Activated naive CD4-positive, alpha-beta T cell treated with anti-CD3 and anti-CD28 coated beads, Interleukin-2, amount 50 U/mL, for 24 hours (primary cell): Measurements from ENCODE around the gene KRTCAP2.
A peak's percentile ranks its signal among the peaks of the same experiment; 100 is the strongest.
"Not testable (repeated sequence)": the region's sequence is repeated elsewhere in the genome, so short reads cannot be mapped to it uniquely, and the experiment has no call there.

Experiments used
- H3K27ac Mint-ChIP-seq: one replicate; pipeline ENCODE4 v1.8.0; 2021; ENCODE audit warnings: mild to moderate bottlenecking, mixed read lengths
- H3K27me3 Mint-ChIP-seq: one replicate; pipeline ENCODE4 v1.8.0; 2021; ENCODE audit warnings: mixed read lengths
- H3K36me3 Mint-ChIP-seq: one replicate; pipeline ENCODE4 v1.8.0; 2021; ENCODE audit warnings: mixed read lengths
- H3K4me1 Mint-ChIP-seq: one replicate; pipeline ENCODE4 v1.8.0; 2021; ENCODE audit warnings: mixed read lengths
- H3K4me3 Mint-ChIP-seq: one replicate; pipeline ENCODE4 v1.8.0; 2021; ENCODE audit warnings: mild to moderate bottlenecking, mixed read lengths
- H3K9me3 Mint-ChIP-seq: one replicate; pipeline ENCODE4 v1.8.0; 2021; ENCODE audit warnings: mixed read lengths

KRTCAP2 gene

GRCh38 chr1:155205969-155206593 is 33.0 kb upstream of the KRTCAP2 start:
- Mint-ChIP-seq H3K9me3 (no peaks in the 10 kb centered on the region), H3K36me3 (no peaks in the 10 kb centered on the region), H3K27me3 (no peaks in the 10 kb centered on the region), H3K4me1 (peaks cover 26% of the 10 kb centered on the region), H3K27ac (no peak overlapping the region), H3K4me3 (no peak overlapping the region)

DNA sequence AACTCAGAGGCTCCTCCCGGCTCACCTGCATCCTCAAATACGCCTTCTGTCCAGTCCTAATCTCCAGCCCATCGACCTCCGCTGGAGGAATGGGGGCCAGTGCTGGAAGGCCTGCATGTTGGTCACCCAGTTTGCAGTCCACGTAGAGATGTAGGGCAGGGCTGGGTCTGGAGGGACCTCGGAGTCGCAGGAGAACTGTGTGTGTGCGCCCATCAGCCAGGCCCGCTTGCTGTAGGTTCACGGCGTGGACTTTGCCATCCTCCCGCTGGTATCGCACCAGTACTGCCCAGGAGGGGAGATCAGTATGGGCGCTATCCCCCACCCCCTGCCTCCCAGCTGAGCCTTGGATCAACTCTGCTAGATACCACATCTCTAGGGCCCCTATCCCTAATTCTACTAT is 31.9 kb upstream of the KRTCAP2 start:
- Mint-ChIP-seq H3K4me3 (no peak overlapping the region), H3K9me3 (no peaks in the 10 kb centered on the region), H3K36me3 (no peaks in the 10 kb centered on the region), H3K4me1 (peaks cover 25% of the 10 kb centered on the region), H3K27ac (no peak overlapping the region), H3K27me3 (no peaks in the 10 kb centered on the region)

DNA sequence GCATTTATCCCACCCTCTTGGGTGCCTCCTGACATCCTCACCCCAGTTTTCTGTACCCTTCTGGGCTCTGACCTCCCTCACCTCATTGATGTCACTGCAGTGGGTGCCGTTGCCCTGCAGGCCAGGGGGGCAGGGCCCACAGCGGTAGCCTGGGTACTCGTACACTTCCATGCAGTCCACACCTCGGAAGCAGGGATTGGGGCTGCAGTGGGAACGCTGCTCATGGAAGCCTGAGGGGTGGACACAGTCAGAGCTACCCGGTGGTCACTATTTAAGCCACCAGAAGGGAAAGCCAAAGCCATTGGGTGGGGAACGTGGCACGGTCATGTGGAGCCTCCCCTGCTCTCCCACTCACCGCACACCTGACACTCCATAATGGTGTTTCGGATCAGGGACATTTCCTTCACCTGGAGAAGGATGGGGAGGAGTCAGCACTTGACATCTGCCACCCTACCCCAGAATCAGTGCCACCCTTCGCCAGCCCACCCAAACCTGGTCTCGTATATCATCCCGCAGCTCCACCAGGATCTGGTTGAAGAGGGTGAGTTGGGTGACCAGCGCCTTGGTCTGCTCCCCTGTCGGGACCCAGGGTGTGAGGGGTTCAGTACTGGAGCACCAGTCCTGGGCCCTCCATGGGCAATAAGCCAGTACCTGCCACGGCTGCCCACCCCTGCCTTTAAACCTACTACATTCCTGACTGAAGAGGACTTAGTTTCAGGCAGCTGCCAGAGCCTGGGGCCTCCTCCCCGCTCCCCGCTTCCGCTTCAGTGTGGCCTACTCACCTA is 29.8 kb upstream of the KRTCAP2 start:
- no peak overlapping the region for H3K27ac Mint-ChIP-seq
- no peaks in the 10 kb centered on the region for H3K27me3 Mint-ChIP-seq
- H3K4me1 Mint-ChIP-seq, result peaks cover 13% of the 10 kb centered on the region
- H3K4me3 Mint-ChIP-seq, result no peak overlapping the region
- H3K9me3 Mint-ChIP-seq, result no peaks in the 10 kb centered on the region
- no peaks in the 10 kb centered on the region for H3K36me3 Mint-ChIP-seq

GRCh38 chr1:155202198-155202597 is 29.1 kb upstream of the KRTCAP2 start:
- no peak overlapping the region for H3K27ac Mint-ChIP-seq
- no peaks in the 10 kb centered on the region for H3K9me3 Mint-ChIP-seq
- peaks cover 7% of the 10 kb centered on the region for H3K4me1 Mint-ChIP-seq
- no peaks in the 10 kb centered on the region for H3K36me3 Mint-ChIP-seq
- H3K4me3 Mint-ChIP-seq, result no peak overlapping the region
- H3K27me3 Mint-ChIP-seq, result no peaks in the 10 kb centered on the region

DNA sequence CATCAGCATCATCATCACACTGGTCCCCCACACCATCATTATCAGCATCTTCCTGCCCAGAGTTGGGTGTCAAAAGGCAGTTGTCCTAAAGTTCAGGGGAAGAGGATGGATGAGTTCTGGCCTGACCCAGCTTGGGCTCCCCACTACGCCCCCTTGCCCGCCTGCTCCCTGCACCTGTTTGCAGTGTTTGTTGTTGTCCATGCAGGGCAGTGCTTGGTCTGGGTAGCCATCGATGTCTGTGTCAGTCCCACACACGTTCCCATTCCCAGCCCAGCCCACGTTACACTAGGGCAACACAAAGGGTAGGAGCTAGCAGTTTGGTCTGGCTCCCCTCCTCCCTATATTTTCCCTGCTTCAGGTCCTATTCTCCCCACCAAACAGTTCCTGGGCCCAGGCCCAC is 27.8 kb upstream of the KRTCAP2 start:
- no peak overlapping the region for H3K4me3 Mint-ChIP-seq
- no peaks in the 10 kb centered on the region for H3K4me1 Mint-ChIP-seq
- no peaks in the 10 kb centered on the region for H3K27me3 Mint-ChIP-seq
- no peak overlapping the region for H3K27ac Mint-ChIP-seq
- H3K36me3 Mint-ChIP-seq, result no peaks in the 10 kb centered on the region
- H3K9me3 Mint-ChIP-seq, result no peaks in the 10 kb centered on the region

- no peak overlapping the region for H3K27ac Mint-ChIP-seq
These were observed 26.7 kb upstream of the KRTCAP2 start for GRCh38 chr1:155199792-155200191.

DNA sequence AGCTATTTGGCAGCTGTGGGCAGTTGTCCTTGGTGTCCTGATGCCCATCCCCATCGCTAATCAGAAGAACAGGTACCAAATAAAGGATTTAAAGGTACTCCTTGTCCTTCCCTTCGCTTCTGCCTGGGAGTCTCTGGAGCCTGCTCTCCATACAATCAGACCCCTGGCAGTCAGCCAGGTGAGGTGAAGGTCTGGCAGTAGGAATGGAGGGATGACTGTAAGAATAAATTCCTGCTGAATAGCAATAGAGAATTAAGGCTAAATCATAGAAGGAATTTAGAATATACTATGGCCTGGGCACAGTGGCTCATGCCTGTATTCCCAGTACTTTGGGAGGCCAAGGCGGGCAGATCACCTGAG is 25.4 kb upstream of the KRTCAP2 start:
- H3K4me1 Mint-ChIP-seq, result peaks cover 21% of the 10 kb centered on the region
- H3K36me3 Mint-ChIP-seq, result no peaks in the 10 kb centered on the region
- no peaks in the 10 kb centered on the region for H3K9me3 Mint-ChIP-seq
- no peak overlapping the region for H3K4me3 Mint-ChIP-seq
- H3K27me3 Mint-ChIP-seq, result no peaks in the 10 kb centered on the region
- no peak overlapping the region for H3K27ac Mint-ChIP-seq

More at GRCh38 chr1:155199792-155200191, 26.7 kb upstream of the KRTCAP2 start:
- H3K9me3 Mint-ChIP-seq, result no peaks in the 10 kb centered on the region
- no peak overlapping the region for H3K4me3 Mint-ChIP-seq
- H3K36me3 Mint-ChIP-seq, result no peaks in the 10 kb centered on the region
- no peaks in the 10 kb centered on the region for H3K27me3 Mint-ChIP-seq
- peaks cover 8% of the 10 kb centered on the region for H3K4me1 Mint-ChIP-seq

DNA sequence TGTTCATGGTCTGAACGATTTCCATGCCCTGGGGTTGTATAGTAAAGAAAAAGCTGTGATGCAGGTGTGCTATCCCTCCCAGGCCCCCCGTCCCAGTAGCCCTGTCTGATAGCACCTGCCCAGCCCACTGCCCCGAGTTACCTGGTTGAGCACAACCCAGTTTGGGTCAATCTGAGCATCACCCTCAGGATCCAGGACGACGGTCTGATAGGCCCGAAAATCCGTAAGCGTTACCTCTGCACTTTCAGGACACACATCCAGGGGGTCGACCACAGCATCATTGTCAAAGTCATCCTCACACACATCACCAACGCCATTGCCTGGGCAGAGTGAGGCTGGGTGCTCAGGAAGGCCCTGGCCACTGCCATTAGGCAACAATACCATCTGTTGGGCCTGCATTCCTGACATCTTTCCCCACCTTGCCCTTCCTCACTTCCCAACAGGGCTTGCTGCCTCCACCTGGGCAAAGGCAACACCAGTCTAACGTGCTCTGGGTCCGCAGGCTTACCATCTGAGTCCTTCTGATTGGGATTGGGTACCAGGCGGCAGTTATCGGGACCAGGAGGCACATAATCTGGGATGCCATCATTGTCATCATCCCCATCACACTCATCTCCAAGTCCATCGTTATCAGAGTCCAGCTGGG is 24.9 kb upstream of the KRTCAP2 start:
- Mint-ChIP-seq H3K4me1 (peaks cover 26% of the 10 kb centered on the region), H3K27ac (no peak overlapping the region), H3K4me3 (no peak overlapping the region)

DNA sequence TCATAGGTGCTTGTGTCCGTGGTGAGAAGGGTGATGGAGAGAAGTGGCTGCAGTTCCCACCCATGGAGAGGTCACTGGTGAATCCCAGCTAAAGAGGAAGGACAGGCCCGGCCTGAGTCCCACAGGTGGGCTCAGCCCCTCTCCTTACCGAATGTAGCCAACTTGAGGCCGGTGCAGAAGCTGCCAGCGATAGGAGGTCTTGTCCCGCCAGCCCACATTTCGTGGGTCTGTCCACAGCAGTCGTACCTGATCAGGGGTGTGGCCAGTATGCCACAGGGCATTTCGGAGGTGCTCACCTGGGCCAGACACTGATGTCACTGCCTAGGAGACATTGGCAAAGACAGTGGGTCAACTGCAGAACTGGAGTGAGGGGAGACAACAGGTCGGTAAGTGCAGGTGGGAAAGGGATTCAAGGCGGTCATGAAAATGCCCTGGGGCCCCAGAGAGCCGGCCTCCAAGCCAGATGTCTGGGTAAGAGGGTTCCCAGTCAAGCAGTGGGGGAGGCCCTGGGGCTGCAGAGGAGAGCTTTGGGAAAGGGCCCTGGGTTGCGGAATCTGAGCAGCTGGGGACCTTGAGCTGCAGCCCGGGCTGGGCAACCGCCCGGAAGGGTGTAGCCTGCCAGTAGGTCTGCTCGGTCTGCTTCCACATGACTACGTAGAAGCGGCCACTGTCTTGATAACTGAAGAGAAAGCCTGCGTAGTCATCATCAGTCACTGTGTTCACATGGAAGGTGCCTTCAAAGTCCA is 24.0 kb upstream of the KRTCAP2 start:
- Mint-ChIP-seq H3K36me3 (no peaks in the 10 kb centered on the region), H3K27me3 (no peaks in the 10 kb centered on the region), H3K4me3 (no peak overlapping the region), H3K4me1 (peaks cover 32% of the 10 kb centered on the region), H3K27ac (no peak overlapping the region), H3K9me3 (no peaks in the 10 kb centered on the region)

More for the DNA sequence above, 24.9 kb upstream of the KRTCAP2 start:
- H3K36me3 Mint-ChIP-seq, result no peaks in the 10 kb centered on the region
- H3K9me3 Mint-ChIP-seq, result no peaks in the 10 kb centered on the region
- H3K27me3 Mint-ChIP-seq, result no peaks in the 10 kb centered on the region

DNA sequence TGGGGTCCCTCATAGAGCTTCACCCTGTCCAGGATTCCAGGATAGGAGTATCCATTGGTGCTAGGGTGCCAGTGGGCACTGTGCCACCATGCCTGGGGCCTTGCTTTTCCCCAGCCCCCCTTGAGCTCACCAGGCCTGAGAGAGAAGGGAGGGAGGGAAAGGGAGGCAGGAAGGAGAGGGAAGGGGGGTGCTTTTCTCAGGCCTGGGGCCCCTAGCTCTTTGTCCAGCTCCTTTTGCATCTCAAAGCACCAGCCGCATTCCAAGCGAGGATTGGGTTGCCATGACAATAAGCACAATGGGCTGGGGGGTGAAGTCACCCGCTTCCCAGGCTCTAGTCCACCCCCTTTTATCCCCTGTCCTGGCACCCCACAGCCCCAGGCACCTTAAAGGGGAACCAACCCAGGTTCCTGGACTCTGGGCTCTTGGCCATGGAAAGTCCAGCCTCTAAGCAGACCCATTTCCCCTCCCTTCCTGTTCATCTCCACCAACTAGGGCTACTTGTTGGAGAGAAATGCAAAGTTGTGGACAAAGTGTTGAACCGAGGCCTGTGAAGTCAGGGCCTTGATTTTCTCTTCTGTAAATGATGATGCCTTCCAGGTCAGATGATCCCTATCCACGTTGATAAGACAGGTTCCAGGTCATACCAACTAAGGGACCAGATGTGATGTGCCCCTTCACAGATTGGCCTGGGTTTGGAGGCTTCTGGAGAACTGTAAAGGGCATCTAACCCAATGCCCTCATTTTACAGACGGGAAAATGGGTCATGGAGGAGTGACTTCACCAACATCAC is 23.2 kb upstream of the KRTCAP2 start:
- Mint-ChIP-seq H3K27me3 (no peaks in the 10 kb centered on the region), H3K4me1 (peaks cover 35% of the 10 kb centered on the region), H3K4me3 (peak overlapping the region; percentile 44), H3K9me3 (no peaks in the 10 kb centered on the region), H3K27ac (peak overlapping the region; percentile 41), H3K36me3 (no peaks in the 10 kb centered on the region)

- peak overlapping the region; percentile 68 for H3K27ac Mint-ChIP-seq
- no peaks in the 10 kb centered on the region for H3K9me3 Mint-ChIP-seq
- no peaks in the 10 kb centered on the region for H3K27me3 Mint-ChIP-seq
- H3K36me3 Mint-ChIP-seq, result no peaks in the 10 kb centered on the region
- peaks cover 35% of the 10 kb centered on the region for H3K4me1 Mint-ChIP-seq
- peak overlapping the region; percentile 83 for H3K4me3 Mint-ChIP-seq
These were observed 22.3 kb upstream of the KRTCAP2 start for GRCh38 chr1:155195201-155196102.

DNA sequence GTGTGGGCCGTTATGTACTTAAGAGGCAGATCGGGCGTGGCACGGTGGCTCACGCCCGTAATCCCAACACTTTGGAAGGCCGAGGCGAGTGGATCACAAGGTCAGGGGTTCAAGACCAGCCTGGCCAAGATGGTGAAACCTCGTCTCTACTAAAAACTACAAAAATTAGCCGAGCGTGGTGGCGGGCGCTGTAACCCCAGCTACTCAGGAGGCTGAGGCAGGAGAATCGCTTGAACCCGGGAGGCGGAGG is 20.8 kb upstream of the KRTCAP2 start:
- H3K4me1 Mint-ChIP-seq, result peaks cover 35% of the 10 kb centered on the region

GRCh38 chr1:155193275-155193990 is 20.3 kb upstream of the KRTCAP2 start:
- peak overlapping the region; percentile 98 for H3K27ac Mint-ChIP-seq
- H3K27me3 Mint-ChIP-seq, result no peaks in the 10 kb centered on the region
- H3K9me3 Mint-ChIP-seq, result no peaks in the 10 kb centered on the region
- no peaks in the 10 kb centered on the region for H3K36me3 Mint-ChIP-seq
- H3K4me1 Mint-ChIP-seq, result peaks cover 35% of the 10 kb centered on the region
- H3K4me3 Mint-ChIP-seq, result peak overlapping the region; percentile 92

More for the DNA sequence above, 20.8 kb upstream of the KRTCAP2 start:
- H3K36me3 Mint-ChIP-seq, H3K27me3 Mint-ChIP-seq, H3K9me3 Mint-ChIP-seq: not testable (repeated sequence)
- peak overlapping the region; percentile 98 for H3K27ac Mint-ChIP-seq
- peak overlapping the region; percentile 92 for H3K4me3 Mint-ChIP-seq
